Stimulated activated CD4-positive, alpha-beta T cell treated with anti-CD3 and anti-CD28 coated beads, Interleukin-12 subunit alpha, Interleukin-12 subunit beta, amount 100 ng/mL, for 4 hours (primary cell): Measurements from ENCODE around the gene ZSWIM6.

Source experiments
- DNase-seq: peaks from one replicate; pipeline ENCODE4 v3.0.0-alpha.2; 2020

ZSWIM6 gene

GRCh38 chr5:61307611-61308010, 24.4 kb upstream of the ZSWIM6 start:
- DNase-seq: no peak

GRCh38 chr5:61308712-61309111, 23.3 kb upstream of the ZSWIM6 start:
- no peak for DNase-seq

- no peak for DNase-seq
Observed at GRCh38 chr5:61309115-61309514, 22.9 kb upstream of the ZSWIM6 start.

GRCh38 chr5:61311056-61311610, 20.9 kb upstream of the ZSWIM6 start:
- DNase-seq: no peak

GRCh38 chr5:61311836-61312808, 19.9 kb upstream of the ZSWIM6 start:
- DNase-seq: no peak

GRCh38 chr5:61313960-61314681, 17.9 kb upstream of the ZSWIM6 start:
- no peak for DNase-seq

- DNase-seq: no peak
Observed at GRCh38 chr5:61318376-61318775, 13.7 kb upstream of the ZSWIM6 start.

GRCh38 chr5:61319388-61320146, 12.5 kb upstream of the ZSWIM6 start:
- DNase-seq: no peak

GRCh38 chr5:61320860-61321259, 11.2 kb upstream of the ZSWIM6 start:
- DNase-seq: no peak

- no peak for DNase-seq
Observed at GRCh38 chr5:61321669-61322068, 10.4 kb upstream of the ZSWIM6 start.

- DNase-seq: no peak
Observed at GRCh38 chr5:61322738-61323725, 9.0 kb upstream of the ZSWIM6 start.

GRCh38 chr5:61327760-61328753, 4.0 kb upstream of the ZSWIM6 start:
- DNase-seq: no peak

GRCh38 chr5:61328791-61329549, 3.1 kb upstream of the ZSWIM6 start:
- no peak for DNase-seq

GRCh38 chr5:61329550-61330128, 2.4 kb upstream of the ZSWIM6 start:
- DNase-seq: no peak

- DNase-seq: no peak
Observed at GRCh38 chr5:61330341-61330844, 1.7 kb upstream of the ZSWIM6 start.

GRCh38 chr5:61330845-61331406, 1.1 kb upstream of the ZSWIM6 start:
- DNase-seq: peak; percentile 60

GRCh38 chr5:61332358-61332749, 296 bp downstream of the ZSWIM6 start:
- DNase-seq: peak; percentile 40

- DNase-seq: peak; percentile 15
Observed at GRCh38 chr5:61332851-61333320, 828 bp downstream of the ZSWIM6 start.
